DND-41 (cell line): ENCODE results near the gene COLEC12.

Experiments
- CTCF ChIP-seq: IDR thresholded peaks from 2 replicates; pipeline ENCODE4 v1.5.1; 2012; ENCODE audit warnings: borderline replicate concordance, low read length, moderate library complexity, mild to moderate bottlenecking; ENCODE audit not compliant: poor library complexity, severe bottlenecking; ENCODE audit errors: extremely low read depth
- EZH2 ChIP-seq: IDR thresholded peaks from 3 replicates; pipeline ENCODE4 v1.6.1; 2012; ENCODE audit warnings: borderline replicate concordance, low read depth, mild to moderate bottlenecking, moderate library complexity, low read length, inconsistent platforms; ENCODE audit not compliant: severe bottlenecking

DNA sequence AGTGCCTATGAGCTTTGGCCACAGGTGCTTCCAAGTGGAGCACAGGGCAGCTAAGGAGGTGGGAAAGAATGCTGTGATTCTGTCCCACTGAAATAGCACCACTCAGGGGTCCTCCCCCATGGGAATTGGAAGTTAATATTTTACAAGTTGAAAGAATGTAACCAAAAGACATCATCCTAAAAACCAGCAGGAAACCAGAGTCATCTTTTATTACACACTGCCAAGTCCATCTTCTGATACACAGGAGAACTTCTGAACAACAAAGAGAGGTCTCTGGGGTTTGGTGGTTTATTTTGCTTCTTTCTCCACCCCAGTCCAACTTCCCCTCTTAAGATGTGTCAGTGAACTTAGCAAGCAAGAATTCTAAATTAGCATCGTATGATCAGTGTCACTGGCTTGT, 47.7 kb downstream of the COLEC12 start:
- no peak for TF ChIP-seq CTCF
- no peak for TF ChIP-seq EZH2
